Peyer's patch (tissue), 4 donors: ENCODE results near the gene EFS.

ENCODE experiments used
- POLR2A ChIP-seq, 2 donors: fragments of 450-650 bp; IDR thresholded peaks; one replicate each; pipeline ENCODE4 v1.5.1; 2017; ENCODE audit warnings: antibody characterized with exemption in 2 of 2, mild to moderate bottlenecking in 2 of 2, moderate library complexity in 2 of 2
- TF ChIP-seq, protein P1 (sequence below), 6 experiments: fragments of 450-650 bp in 4 of 6; fragments of 200-600 bp in 2 of 6; sonication (generic) in 1 of 6; IDR thresholded peaks; one replicate each; pipeline ENCODE4 v1.5.1; 2017 to 2019; ENCODE audit warnings: antibody characterized with exemption in 6 of 6, mild to moderate bottlenecking in 3 of 6, moderate library complexity in 1 of 6

DNA sequence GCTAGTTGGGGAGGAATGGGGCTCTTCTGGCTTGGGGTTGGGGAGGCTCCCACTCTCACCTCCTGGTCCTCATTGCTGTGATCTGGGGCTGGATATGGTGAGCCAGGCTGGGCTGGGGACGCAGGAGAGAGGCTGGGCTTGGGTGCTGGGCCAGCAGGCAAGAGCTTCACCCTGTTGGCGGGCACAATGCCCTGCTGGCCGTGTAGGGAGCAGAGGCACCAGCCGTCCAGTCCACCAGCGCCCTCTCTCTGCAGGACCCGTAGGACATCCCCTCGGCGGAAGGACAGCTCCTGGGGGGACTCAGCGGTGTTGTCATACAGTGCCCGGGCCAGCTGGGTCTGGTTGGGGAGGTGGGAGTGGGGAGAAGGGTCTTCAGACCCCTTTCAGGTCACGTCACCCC, 4.5 kb downstream of the EFS start:
- TF ChIP-seq POLR2A (IDR thresholded peaks at IDR 0.05): no peak
- TF ChIP-seq, protein P1, sequence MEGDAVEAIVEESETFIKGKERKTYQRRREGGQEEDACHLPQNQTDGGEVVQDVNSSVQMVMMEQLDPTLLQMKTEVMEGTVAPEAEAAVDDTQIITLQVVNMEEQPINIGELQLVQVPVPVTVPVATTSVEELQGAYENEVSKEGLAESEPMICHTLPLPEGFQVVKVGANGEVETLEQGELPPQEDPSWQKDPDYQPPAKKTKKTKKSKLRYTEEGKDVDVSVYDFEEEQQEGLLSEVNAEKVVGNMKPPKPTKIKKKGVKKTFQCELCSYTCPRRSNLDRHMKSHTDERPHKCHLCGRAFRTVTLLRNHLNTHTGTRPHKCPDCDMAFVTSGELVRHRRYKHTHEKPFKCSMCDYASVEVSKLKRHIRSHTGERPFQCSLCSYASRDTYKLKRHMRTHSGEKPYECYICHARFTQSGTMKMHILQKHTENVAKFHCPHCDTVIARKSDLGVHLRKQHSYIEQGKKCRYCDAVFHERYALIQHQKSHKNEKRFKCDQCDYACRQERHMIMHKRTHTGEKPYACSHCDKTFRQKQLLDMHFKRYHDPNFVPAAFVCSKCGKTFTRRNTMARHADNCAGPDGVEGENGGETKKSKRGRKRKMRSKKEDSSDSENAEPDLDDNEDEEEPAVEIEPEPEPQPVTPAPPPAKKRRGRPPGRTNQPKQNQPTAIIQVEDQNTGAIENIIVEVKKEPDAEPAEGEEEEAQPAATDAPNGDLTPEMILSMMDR (IDR thresholded peaks at IDR 0.05): no peak
